ENCODE results near the gene CHCHD3. TPM values are rescaled to one million over a fixed set of nuclear protein-coding genes. Genes with fewer than 3 reads are reported as not detected.
A peak's percentile ranks its signal among the peaks of the same experiment; 100 is the strongest.

CHCHD3 gene
- polyA plus RNA-seq, 2 of the 4 experiments (the other 2 are of a cell fraction) = 96.7 to 139 TPM

DNA sequence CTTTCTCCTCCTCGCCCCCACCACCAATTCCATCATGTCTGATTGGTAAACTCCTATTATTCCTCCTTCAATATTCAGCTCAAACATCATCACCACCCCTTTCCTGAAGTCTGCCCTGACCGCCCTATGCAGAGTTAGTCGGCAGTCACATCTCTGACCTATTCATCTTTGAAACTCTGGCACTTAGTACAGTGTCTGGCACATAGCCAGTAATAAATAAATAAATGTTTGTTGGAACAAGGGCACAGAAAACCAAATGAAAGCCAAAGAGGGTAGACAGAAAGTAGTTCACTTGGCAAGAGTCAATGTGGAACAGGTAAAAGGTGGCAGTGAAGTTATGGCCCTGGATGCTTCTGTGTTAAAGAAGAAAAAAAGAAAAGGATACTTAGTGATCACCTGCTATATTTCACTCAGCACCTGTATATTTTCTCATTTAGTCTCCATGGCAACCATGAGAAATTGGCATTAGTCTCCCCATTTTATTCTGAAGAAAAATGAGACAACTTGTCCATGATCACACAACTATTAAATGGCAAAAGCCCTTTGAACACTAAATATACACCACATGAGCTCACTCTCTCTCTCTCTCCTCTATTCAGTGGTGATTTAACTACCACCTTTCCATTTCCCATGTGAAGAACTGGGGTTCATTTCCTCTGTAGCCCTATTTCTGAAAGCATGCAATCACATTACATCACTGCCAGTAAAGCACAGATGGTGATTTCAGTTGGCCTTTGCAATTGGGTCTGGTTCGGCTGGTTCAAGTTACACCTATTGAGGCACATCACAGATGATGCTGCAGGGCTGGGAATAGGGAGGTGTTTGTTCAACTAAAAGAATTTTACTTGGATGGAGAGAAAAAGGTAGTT, 25.3 kb downstream of the CHCHD3 start:
- CTCF ChIA-PET = interaction anchor here (0.6 kb wide), 1 partner anchor 402 kb away, joined by 3 read pairs; no protein-coding TSS in a partner anchor
- FAIRE-seq (no peak), DNase-seq (ENCODE audit: low read depth in 1 of 2, low spot score in 1 of 2) (no peak), ATAC-seq (no peak)
- WGBS (ENCODE audit: missing lambda C conversion rate) = 91% methylated on average over 4 of the region's 4 CpGs
- Histone ChIP-seq H3K9me3 (no peaks in the 10 kb centered on the region), H3K4me1 (peaks cover 21% of the 10 kb centered on the region; the same call in 2 of the 3 replicates), H3K4me2 (no peak overlapping the region), H3K27ac (no peak overlapping the region), H3K4me3 (no peak overlapping the region)
- TF ChIP-seq, protein P1, sequence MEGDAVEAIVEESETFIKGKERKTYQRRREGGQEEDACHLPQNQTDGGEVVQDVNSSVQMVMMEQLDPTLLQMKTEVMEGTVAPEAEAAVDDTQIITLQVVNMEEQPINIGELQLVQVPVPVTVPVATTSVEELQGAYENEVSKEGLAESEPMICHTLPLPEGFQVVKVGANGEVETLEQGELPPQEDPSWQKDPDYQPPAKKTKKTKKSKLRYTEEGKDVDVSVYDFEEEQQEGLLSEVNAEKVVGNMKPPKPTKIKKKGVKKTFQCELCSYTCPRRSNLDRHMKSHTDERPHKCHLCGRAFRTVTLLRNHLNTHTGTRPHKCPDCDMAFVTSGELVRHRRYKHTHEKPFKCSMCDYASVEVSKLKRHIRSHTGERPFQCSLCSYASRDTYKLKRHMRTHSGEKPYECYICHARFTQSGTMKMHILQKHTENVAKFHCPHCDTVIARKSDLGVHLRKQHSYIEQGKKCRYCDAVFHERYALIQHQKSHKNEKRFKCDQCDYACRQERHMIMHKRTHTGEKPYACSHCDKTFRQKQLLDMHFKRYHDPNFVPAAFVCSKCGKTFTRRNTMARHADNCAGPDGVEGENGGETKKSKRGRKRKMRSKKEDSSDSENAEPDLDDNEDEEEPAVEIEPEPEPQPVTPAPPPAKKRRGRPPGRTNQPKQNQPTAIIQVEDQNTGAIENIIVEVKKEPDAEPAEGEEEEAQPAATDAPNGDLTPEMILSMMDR (IDR thresholded peaks at IDR 0.05) = no peak
- TF ChIP-seq TP53 (CRISPR knock-in tag; IDR thresholded peaks at IDR 0.05) = no peak
- POLR2A ChIA-PET = no interaction called here

DNA sequence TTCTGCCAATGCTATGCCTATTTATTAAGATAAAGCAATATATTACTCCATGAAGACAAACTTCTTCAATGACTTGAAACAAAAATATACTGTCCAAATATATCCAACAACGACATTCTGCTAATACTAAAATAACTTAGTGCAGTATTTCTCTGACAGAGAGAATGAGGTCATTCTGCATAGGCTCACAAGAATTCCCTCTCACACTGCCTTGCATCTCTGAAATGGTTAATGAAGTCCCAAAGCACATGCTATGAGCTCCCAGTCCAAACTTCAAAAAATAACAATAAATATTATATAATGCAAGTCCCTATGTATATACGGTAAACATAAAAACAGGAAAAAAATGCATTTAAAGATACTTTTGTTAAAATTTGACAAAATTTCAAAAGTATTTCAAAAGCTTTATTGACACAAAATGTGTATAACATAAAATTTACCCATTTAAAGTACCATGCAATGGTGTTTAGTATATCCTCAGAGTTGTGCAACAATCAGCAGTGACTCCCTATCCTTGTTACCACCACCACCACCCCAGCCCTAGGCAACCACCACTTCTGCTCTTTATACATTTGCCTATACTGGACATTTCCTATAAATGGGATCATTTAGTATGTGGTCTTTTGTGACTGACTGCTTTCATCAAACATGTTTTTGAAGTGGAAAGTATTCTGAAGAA, 27.6 kb downstream of the CHCHD3 start:
- no peaks in the 10 kb centered on the region for H3K9me3 ChIP-seq
- FAIRE-seq = no peak
- WGBS (ENCODE audit: missing lambda C conversion rate) = 65% methylated on average over 2 of the region's 2 CpGs

DNA sequence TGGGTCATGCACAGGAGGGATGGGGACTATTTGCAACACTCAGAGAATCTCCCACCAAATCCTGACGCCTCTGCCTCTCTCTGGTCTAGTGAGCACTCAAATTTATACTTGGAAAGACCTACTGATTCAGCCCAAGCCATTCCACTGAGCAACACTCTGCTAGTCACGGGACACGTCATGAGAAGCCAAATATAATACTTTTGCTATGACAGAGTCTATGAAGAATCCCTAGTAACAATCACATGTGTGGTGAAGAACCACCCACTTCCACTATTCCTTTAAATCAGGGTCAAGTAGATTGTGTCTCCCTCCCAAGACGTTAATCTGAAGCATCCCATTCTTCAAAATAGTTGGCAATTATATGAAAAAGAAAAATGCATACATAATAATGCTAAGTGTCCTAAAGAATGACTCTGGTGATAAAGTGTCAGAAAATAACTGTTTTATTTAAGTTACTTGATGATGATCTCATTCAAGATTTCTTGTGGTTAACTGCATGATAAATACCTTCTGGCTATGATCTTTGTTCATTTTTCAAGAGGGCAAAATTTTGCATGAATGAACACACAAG, 28.5 kb downstream of the CHCHD3 start:
- Histone ChIP-seq H3K4me2 (peak overlapping the region; percentile 24), H3K27ac (peak overlapping the region in 1 of 2 experiments; percentile 29; a peak in 1 of 6 replicates), H3K4me1 (peaks cover 32% of the 10 kb centered on the region; the same call in 2 of the 3 replicates), H3K4me3 (no peak overlapping the region), H3K9me3 (no peaks in the 10 kb centered on the region)
- ChIA-PET CTCF (no interaction called here), POLR2A (no interaction called here)
- no peak for TF ChIP-seq BHLHE40 (IDR thresholded peaks at IDR 0.05; ENCODE audit: low read depth, low read length)
- TF ChIP-seq NPAS2 (CRISPR knock-in tag; IDR thresholded peaks at IDR 0.05; ENCODE audit: borderline replicate concordance) = no peak
- no peak for TF ChIP-seq RAD21 (conservative IDR thresholded peaks at IDR 0.05 in 1 of 2, IDR thresholded peaks at IDR 0.05 in 1 of 2)
- TF ChIP-seq, protein P2, sequence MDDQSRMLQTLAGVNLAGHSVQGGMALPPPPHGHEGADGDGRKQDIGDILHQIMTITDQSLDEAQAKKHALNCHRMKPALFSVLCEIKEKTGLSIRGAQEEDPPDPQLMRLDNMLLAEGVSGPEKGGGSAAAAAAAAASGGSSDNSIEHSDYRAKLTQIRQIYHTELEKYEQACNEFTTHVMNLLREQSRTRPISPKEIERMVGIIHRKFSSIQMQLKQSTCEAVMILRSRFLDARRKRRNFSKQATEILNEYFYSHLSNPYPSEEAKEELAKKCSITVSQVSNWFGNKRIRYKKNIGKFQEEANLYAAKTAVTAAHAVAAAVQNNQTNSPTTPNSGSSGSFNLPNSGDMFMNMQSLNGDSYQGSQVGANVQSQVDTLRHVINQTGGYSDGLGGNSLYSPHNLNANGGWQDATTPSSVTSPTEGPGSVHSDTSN (IDR thresholded peaks at IDR 0.05) = no peak
- TF ChIP-seq HOXB5 (CRISPR knock-in tag; IDR thresholded peaks at IDR 0.05) = no peak
- TF ChIP-seq NR3C1 (IDR thresholded peaks at IDR 0.05) = no peak
- TF ChIP-seq ZSCAN20 (CRISPR knock-in tag; IDR thresholded peaks at IDR 0.05) = no peak
- TF ChIP-seq ZFP36 (IDR thresholded peaks at IDR 0.05; ENCODE audit: borderline replicate concordance, partially characterized antibody) = no peak
- TF ChIP-seq PHF8 (IDR thresholded peaks at IDR 0.05; ENCODE audit: borderline replicate concordance, low read depth) = no peak
- TF ChIP-seq FOSL2 (IDR thresholded peaks at IDR 0.05) = no peak
- TF ChIP-seq FOSL2 (CRISPR knock-in tag; IDR thresholded peaks at IDR 0.05) = no peak
- TF ChIP-seq TP53 (CRISPR knock-in tag; IDR thresholded peaks at IDR 0.05) = no peak
- TF ChIP-seq EHF (CRISPR knock-in tag; IDR thresholded peaks at IDR 0.05) = no peak
- TF ChIP-seq MAFK (IDR thresholded peaks at IDR 0.05; ENCODE audit: partially characterized antibody) = no peak
- no peak for TF ChIP-seq CHD2 (IDR thresholded peaks at IDR 0.05; ENCODE audit: low read length, partially characterized antibody)
- no peak for TF ChIP-seq SREBF2 (IDR thresholded peaks at IDR 0.05)
- TF ChIP-seq, protein P3, sequence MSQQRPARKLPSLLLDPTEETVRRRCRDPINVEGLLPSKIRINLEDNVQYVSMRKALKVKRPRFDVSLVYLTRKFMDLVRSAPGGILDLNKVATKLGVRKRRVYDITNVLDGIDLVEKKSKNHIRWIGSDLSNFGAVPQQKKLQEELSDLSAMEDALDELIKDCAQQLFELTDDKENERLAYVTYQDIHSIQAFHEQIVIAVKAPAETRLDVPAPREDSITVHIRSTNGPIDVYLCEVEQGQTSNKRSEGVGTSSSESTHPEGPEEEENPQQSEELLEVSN (IDR thresholded peaks at IDR 0.05; ENCODE audit: borderline replicate concordance, low read depth) = no peak
- ATAC-seq = peak; percentile 81 to 82
- DNase-seq (ENCODE audit: low read depth in 1 of 2, low spot score in 1 of 2) = peak; percentile 14 to 22
- WGBS (ENCODE audit: missing lambda C conversion rate) = 67% methylated on average over 4 of the region's 4 CpGs
- no peak for FAIRE-seq

More for the DNA sequence above, 27.6 kb downstream of the CHCHD3 start:
- no peak overlapping the region for H3K27ac ChIP-seq
- peak overlapping the region; percentile 24; the same call in 2 of the 3 replicates for H3K4me2 ChIP-seq
- POLR2A ChIA-PET = no interaction called here
- DNase-seq (ENCODE audit: low read depth in 1 of 2, low spot score in 1 of 2) = no peak
- H3K4me3 ChIP-seq = no peak overlapping the region
- CTCF ChIA-PET = no interaction called here
- TF ChIP-seq, protein P1 (IDR thresholded peaks at IDR 0.05) = no peak
- TF ChIP-seq ZSCAN20 (CRISPR knock-in tag; IDR thresholded peaks at IDR 0.05) (no peak), CEBPB (IDR thresholded peaks at IDR 0.05) (0 out of 4 replicates have a peak, but pooled peaks of 1 of the 2 experiments have one; percentile 5)
- ATAC-seq = no peak
- peaks cover 32% of the 10 kb centered on the region; the same call in 2 of the 3 replicates for H3K4me1 ChIP-seq
